Measurements from ENCODE around the gene NMUR2.

Gene NMUR2

DNA sequence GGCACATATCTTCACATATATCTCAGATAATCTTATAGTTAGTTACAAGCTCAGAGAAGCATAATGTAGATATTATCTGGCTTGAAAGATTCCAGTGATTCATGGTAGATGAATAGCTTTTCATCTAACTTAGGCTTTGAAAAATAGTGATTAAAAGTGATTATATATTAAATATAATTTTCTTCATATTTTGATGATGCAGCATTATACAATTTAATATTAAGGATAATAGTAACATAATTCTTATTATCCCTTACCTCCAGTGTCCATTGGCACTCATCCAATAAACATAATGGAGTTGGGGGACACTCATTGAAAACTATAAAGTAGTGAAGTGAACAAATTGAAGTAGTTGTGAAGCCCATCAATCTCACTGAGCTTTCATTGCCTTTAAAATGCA lies 35.8 kb downstream of the NMUR2 start:
- no peak for DNase-seq (ENCODE audit: low spot score)

- no peak for DNase-seq (ENCODE audit: low spot score)
These were observed 37.5 kb downstream of the NMUR2 start for GRCh38 chr5:152367554-152367953.

- DNase-seq (ENCODE audit: low spot score): no peak
These were observed 38.4 kb downstream of the NMUR2 start for GRCh38 chr5:152366716-152367115.

DNA sequence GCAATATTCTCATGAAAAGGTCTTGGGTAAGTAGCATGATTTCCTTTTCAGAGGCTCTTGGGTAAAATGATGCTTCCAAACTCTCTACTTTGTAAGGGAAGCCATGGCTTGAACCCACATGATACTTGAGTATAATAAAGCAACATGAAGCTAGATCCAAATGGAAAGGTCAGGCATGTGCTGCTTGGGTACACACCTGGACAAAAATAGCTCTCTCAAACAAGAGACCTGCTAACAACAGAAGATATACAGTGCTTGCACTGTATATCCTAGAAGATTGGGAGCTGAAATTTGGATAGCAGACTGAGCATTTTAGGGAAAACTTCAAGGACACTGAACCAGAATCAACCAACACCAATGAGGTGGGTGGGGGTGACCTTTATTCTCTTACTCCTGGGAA lies 40.2 kb downstream of the NMUR2 start:
- no peak for DNase-seq (ENCODE audit: low spot score)

DNA sequence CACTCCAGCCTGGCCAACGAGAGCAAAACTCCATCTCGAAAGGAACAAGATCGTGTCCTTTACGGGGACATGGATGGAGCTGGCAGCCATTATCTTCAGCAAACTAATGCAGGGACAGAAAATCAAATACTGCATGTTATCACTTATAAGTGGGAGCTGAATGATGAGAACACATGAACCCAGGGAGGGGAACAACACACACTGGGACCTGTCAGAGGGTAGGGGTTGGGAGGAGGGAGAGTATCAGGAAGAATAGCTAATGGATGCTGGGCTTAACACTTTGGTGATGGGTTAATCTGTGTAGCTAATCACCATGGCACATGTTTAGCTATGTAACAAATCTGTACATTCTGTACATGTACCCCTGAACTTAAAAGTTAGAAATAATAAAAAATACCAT lies 40.9 kb downstream of the NMUR2 start:
- no peak for DNase-seq (ENCODE audit: low spot score)

DNA sequence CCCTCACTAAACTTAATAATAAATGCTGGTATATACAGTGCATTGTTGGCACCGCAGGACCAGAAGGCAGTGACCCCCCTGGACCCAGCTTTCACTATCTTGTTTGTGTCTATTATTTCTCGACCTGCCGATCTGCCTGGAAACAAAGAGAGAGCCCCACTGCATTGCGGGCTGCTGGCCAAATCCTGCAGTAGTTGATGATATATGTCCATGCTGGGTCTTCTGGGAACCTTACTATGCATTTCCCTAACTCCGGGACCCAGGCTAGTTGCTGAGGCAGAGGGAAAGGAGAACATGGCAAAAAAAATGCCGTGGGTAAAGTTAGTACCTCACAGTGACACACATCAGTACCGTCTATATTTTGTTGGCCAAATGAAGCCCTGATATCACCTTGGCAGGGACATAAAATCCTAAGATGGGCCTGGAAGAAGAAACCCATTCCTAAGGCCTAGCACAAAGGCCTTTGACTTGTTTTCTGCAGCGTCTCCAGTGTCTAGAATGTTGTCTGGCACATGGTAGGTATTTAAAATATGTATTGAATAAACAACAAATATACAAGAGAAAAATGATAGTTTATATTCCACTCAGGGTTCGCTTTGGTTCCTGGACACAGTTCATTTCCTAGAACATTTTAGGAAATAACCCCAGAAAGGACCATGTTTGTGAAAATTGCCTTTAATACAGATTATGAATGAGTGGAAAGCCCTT lies 46.1 kb downstream of the NMUR2 start:
- DNase-seq (ENCODE audit: low spot score): no peak

- no peak for DNase-seq (ENCODE audit: low spot score)
These were observed 48.6 kb downstream of the NMUR2 start for GRCh38 chr5:152356506-152356905.

- DNase-seq (ENCODE audit: low spot score): no peak
These were observed 50.0 kb downstream of the NMUR2 start for GRCh38 chr5:152355061-152355460.

GRCh38 chr5:152353001-152353400 lies 52.1 kb downstream of the NMUR2 start:
- no peak for DNase-seq (ENCODE audit: low spot score)

DNA sequence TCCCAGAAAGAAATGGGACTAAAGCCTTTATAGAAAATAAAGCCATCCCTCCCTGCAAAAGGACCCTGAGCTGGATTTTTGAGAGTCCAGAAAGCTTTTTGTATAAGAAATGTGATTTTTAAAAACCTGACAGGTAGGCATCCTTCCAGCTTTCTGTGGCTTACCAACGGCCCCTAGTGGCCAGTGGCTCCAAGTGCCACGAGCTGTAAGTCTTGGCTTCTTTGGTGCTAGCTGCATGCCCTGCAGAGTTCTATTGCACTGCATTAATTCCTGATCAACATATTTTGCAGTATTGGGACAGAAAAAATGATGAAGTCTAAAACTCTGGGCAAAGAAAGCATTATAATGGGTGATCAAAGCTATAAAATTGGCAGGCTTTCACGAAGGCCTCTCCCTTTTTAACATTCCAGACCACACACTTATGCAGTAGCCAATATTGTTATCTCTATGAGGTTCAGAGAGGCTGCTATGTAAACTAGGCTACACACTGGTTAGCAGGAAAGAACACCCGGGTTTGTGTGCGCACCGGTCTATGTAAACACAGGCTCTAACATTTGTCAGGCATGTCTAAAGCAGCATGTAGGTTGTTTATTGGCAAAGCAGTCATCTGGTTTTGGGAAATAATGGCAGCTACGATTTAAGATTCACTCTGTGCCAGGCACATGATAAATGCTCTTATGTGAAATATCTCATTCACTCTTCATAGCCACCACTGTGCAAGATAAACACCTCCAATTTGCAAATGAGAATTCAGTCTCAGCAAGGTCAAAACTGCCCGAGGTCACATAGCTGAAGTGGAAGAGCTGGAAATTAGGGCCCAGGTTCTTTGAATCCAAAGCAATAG lies 55.2 kb downstream of the NMUR2 start:
- DNase-seq (ENCODE audit: low spot score): peak; percentile 76
